ENCODE data around the gene CACNA1D.
"Not testable (repeated sequence)": the region's sequence is repeated elsewhere in the genome, so short reads cannot be mapped to it uniquely, and the experiment has no call there.

Gene CACNA1D

GRCh38 chr3:53554559-53555067, 60.2 kb downstream of the CACNA1D start:
- TF ChIP-seq CTCF (IDR thresholded peaks at IDR 0.05; ENCODE audit: control insufficient read depth, insufficient read depth, low read depth, low read length, missing control alignments): no peak
- H3K4me3 ChIP-seq (ENCODE audit: control insufficient read depth, low read depth, low read length): no peak overlapping the region
- DNase-seq (ENCODE audit: low read depth): no peak

- no peak for DNase-seq (ENCODE audit: low read depth)
- H3K4me3 ChIP-seq (ENCODE audit: control insufficient read depth, low read depth, low read length): no peak overlapping the region
- TF ChIP-seq CTCF (IDR thresholded peaks at IDR 0.05; ENCODE audit: control insufficient read depth, insufficient read depth, low read depth, low read length, missing control alignments): no peak
Measured at GRCh38 chr3:53555068-53555588, 60.7 kb downstream of the CACNA1D start.

- no peak for DNase-seq (ENCODE audit: low read depth)
- no peak overlapping the region for H3K4me3 ChIP-seq (ENCODE audit: control insufficient read depth, low read depth, low read length)
- TF ChIP-seq CTCF (IDR thresholded peaks at IDR 0.05; ENCODE audit: control insufficient read depth, insufficient read depth, low read depth, low read length, missing control alignments): no peak
Measured at GRCh38 chr3:53566461-53567145, 72.2 kb downstream of the CACNA1D start.

DNA sequence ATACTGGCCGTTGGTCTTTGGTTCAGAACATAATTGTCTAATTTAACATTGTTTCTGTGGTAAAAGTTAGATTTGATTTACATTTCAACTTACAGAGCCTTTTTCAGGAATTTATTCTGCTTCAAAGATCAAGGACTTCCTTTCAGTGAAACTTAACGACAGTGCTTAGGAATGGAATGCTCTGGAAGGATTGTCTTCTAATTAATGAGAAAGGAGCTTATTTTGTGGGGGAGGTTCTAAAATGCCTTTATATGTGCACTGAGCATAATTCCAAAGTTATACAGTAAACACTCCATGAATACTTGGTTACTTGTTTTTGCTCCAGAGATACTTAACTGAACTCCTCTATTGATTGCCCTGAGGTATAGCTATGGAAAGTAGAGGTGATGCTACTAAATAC, 75.7 kb downstream of the CACNA1D start:
- no peak for DNase-seq (ENCODE audit: low read depth)
- no peak overlapping the region for H3K4me3 ChIP-seq (ENCODE audit: control insufficient read depth, low read depth, low read length)
- TF ChIP-seq CTCF (IDR thresholded peaks at IDR 0.05; ENCODE audit: control insufficient read depth, insufficient read depth, low read depth, low read length, missing control alignments): no peak

- DNase-seq (ENCODE audit: low read depth): no peak
- H3K4me3 ChIP-seq (ENCODE audit: control insufficient read depth, low read depth, low read length): no peak overlapping the region
- TF ChIP-seq CTCF (IDR thresholded peaks at IDR 0.05; ENCODE audit: control insufficient read depth, insufficient read depth, low read depth, low read length, missing control alignments): no peak
Measured at GRCh38 chr3:53570709-53571108, 76.3 kb downstream of the CACNA1D start.

DNA sequence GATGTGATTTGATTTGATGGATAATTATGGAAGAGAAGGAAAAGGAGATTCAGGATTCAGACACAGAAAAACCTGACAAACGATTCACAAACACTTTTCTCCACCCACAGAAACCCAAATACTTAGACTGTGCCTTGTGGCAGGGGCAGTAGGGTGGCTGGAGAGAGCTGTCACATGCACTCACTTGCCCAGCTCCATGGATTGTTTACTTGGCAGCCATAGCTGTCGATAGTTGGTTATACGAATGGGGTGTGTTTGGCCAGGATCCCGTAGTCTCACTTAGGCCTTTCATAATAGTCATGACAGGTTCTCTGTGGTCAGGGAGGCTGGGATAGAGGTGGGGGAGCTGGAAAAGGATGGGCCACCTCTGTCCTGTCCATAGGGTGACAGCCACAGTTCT, 76.9 kb downstream of the CACNA1D start:
- no peak for DNase-seq (ENCODE audit: low read depth)
- H3K4me3 ChIP-seq (ENCODE audit: control insufficient read depth, low read depth, low read length): no peak overlapping the region
- no peak for TF ChIP-seq CTCF (IDR thresholded peaks at IDR 0.05; ENCODE audit: control insufficient read depth, insufficient read depth, low read depth, low read length, missing control alignments)

DNA sequence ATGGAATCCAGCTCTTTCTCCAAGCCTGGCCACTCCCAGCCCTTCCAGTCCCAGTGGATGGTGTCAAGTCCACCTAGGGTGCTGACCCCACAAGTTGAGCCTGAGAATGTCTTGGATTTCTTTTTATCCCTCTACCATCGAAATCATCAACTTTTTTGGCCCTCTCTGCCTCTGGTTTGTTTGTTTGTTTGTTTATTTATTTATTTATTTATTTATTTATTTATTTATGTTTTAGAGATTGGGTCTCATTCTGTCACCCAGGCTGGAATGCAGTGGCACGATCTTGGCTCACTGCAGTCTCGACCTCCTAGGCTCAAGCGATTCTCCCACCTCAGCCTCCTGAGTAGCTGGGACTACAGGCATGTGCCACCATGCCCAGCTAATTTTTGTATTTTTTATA, 77.8 kb downstream of the CACNA1D start:
- H3K4me3 ChIP-seq (ENCODE audit: control insufficient read depth, low read depth, low read length); DNase-seq (ENCODE audit: low read depth): not testable (repeated sequence)

Measured in AG09309 (cell line).